Ovary (tissue), 9 donors: ENCODE data around the gene CTNND2. TPM values are rescaled to one million over a fixed set of nuclear protein-coding genes. Genes with fewer than 3 reads are reported as not detected.

ENCODE experiments used
- DNase-seq, 5 donors: peaks; one replicate each; pipeline ENCODE4 v3.0.0-alpha.2; 2019 to 2020
- H3K27ac ChIP-seq, 2 donors: fragments of 200-600 bp; one replicate each; pipeline versions ENCODE4 v1.5.1 to v1.8.0; 2019 to 2022
- H3K27me3 ChIP-seq: fragments of 200-600 bp; one replicate; pipeline ENCODE4 v1.8.0; 2022
- H3K36me3 ChIP-seq: fragments of 200-600 bp; sonication (generic); one replicate; pipeline ENCODE4 v1.5.1; 2019
- H3K4me1 ChIP-seq: one replicate; pipeline ENCODE4 v1.8.1; 2013; ENCODE audit warnings: mild to moderate bottlenecking, moderate library complexity; ENCODE audit not compliant: insufficient read depth
- H3K4me3 ChIP-seq: fragments of 200-600 bp; sonication (generic); one replicate; pipeline ENCODE4 v1.5.1; 2017
- H3K9me3 ChIP-seq, 2 donors: fragments of 200-600 bp in 1 of 2; sonication (generic) in 1 of 2; one replicate each; pipeline versions ENCODE4 v1.5.1 to v1.8.1; 2013 to 2019; ENCODE audit warnings: mild to moderate bottlenecking in 1 of 2, moderate library complexity in 1 of 2
- EP300 ChIP-seq: sonication (generic); formaldehyde crosslinking; IDR thresholded peaks from one replicate; pipeline ENCODE4 v1.6.1; 2017; ENCODE audit warnings: antibody characterized with exemption
- POLR2A ChIP-seq: fragments of 450-650 bp; IDR thresholded peaks from one replicate; pipeline ENCODE4 v1.6.1; 2017; ENCODE audit warnings: antibody characterized with exemption, mild to moderate bottlenecking, moderate library complexity
- WGBS, 3 donors: extraction: QIAGEN DNeasy Blood & Tissue Kit in 1 of 3; methylation state at CpG; one replicate each; pipeline versions ENCODE4 v1.1.5 to v1.1.7; 2013 to 2017; 5-methylcytosine and 5-hydroxymethylcytosine counted together
- intact Hi-C, 4 donors: fragments of 100-400 bp; cut with DNase I; formaldehyde crosslinking; loops; one replicate each; pipeline versions ENCODE4 v1.11.0 to v1.15.1; 2022 to 2023
- polyA plus RNA-seq, 2 donors: library from polyadenylated mRNA; stranded (reverse); fragments of 200-250 nt in 1 of 2; fragments of 350-450 nt in 1 of 2; fragmentation: Illumina TruSeq in 1 of 2; extraction: RNeasy Lipid Tissue Mini Kit (QIAGEN cat#74804) in 1 of 2; gene quantifications; one replicate each; pipeline ENCODE4 v1.2.3, GENCODE V29; 2013 to 2014
- total RNA-seq, 7 donors: library from RNA; depleted of rRNA in 2 of 7; stranded (reverse); fragments of >200 nt in 2 of 7; fragmentation: NEBNext Ultra II Directional in 3 of 7; extraction: Animal tissue kit (Norgen Biotek cat#: 25700) in 3 of 7; gene quantifications; one replicate each; pipeline versions ENCODE4 v1.1.0 to v1.2.4, GENCODE V29; 2016 to 2023
- TF ChIP-seq, protein P1 (sequence below), 3 donors: fragments of 450-650 bp in 2 of 3; fragments of 200-600 bp in 1 of 3; IDR thresholded peaks; one replicate each; pipeline versions ENCODE4 v1.5.1 to v1.8.0; 2016 to 2022; ENCODE audit warnings: antibody characterized with exemption in 3 of 3, mild to moderate bottlenecking in 1 of 3
- donor health status: DM: no; HTN: no; CAD: no; lungs with moderate emphysema.
- donor health status: DM: no; HTN: no; CAD: no.
- donor health status: Bipolar disorder and iron deficiency.
- donor health status: DM: yes; HTN: yes; CAD: no.
- donor health status: DM: no; HTN: no; CAD: no.
- donor health status: DM: yes; HTN: yes; CAD: no.

CTNND2 gene
- total and polyA plus RNA-seq, 9 donors = 0.52 to 13.2 (median 2.3) TPM

DNA sequence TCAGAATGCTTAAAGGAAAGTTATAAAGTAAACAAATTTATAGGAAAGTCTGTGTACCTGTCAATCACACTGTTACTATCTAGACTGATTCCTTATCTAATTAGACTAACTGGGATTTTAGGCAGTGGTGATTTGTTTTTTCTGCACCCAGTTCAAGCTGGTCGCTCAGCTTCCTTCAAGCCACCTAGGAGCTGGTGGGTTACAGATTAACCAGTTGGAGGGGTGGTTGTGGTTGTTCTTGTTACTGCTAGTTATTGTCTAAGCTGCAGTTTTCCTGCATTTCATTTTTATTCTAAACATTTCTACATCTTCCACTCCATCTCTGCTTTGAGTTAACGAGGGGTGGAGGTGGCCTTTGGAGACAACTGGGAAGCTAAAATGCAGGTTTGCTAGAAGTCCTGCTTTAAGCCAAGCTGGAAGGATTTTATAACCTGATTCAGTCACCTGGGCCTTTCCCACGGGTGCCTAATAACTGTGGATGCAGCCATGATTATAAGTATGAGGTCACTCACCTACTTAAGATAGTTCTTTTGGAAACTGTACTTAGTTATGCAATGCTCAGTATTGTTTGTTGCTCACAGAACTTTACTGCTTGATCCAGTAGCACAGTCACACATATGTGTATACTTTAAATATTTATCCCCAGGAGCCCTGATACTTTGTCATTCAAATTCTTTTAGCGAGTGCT lies 839.3 kb downstream of the CTNND2 start:
- intact Hi-C loops = no loop called here
- no peak overlapping the region for H3K4me3 ChIP-seq
- H3K27me3 ChIP-seq = no peaks in the 10 kb centered on the region
- WGBS, 3 donors = 70 to 80% (median 74%) methylated on average over 4 of the region's 4 CpGs
- no peaks in the 10 kb centered on the region for H3K4me1 ChIP-seq
- no peak for DNase-seq
- H3K27ac ChIP-seq = no peak overlapping the region
- no peaks in the 10 kb centered on the region for H3K36me3 ChIP-seq
- H3K9me3 ChIP-seq = no peaks in the 10 kb centered on the region
- no peak for TF ChIP-seq EP300
- no peak for TF ChIP-seq POLR2A
- TF ChIP-seq, protein P1, sequence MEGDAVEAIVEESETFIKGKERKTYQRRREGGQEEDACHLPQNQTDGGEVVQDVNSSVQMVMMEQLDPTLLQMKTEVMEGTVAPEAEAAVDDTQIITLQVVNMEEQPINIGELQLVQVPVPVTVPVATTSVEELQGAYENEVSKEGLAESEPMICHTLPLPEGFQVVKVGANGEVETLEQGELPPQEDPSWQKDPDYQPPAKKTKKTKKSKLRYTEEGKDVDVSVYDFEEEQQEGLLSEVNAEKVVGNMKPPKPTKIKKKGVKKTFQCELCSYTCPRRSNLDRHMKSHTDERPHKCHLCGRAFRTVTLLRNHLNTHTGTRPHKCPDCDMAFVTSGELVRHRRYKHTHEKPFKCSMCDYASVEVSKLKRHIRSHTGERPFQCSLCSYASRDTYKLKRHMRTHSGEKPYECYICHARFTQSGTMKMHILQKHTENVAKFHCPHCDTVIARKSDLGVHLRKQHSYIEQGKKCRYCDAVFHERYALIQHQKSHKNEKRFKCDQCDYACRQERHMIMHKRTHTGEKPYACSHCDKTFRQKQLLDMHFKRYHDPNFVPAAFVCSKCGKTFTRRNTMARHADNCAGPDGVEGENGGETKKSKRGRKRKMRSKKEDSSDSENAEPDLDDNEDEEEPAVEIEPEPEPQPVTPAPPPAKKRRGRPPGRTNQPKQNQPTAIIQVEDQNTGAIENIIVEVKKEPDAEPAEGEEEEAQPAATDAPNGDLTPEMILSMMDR (IDR thresholded peaks at IDR 0.05) = no peak

DNA sequence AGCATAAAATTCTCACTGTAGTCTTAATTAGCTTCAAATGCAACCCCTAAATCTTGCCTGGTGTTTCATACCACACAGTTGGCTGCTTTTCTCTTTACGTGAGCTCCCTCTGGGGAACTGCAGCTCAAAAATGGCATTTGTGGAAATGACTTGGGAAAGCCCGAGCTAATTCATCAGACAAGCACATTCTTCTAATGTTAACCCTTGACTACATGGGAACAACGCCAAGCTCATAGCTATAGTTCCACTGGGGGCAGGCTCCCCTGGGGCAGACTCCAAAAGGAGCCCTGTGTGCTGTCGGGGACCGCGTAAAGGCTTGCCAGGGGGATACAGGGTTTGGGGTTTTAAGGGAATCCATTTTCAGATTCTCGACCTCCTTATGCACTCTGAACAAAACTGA lies 841.8 kb downstream of the CTNND2 start:
- no peaks in the 10 kb centered on the region for H3K36me3 ChIP-seq
- H3K4me1 ChIP-seq = no peaks in the 10 kb centered on the region
- H3K4me3 ChIP-seq = no peak overlapping the region
- TF ChIP-seq, protein P1 (IDR thresholded peaks at IDR 0.05) = no peak
- TF ChIP-seq EP300 (no peak), POLR2A (no peak)
- no peak for DNase-seq
- no peaks in the 10 kb centered on the region for H3K9me3 ChIP-seq
- H3K27me3 ChIP-seq = no peaks in the 10 kb centered on the region
- no peak overlapping the region for H3K27ac ChIP-seq
- intact Hi-C loops = no loop called here
- 41 to 48% (median 48%) methylated on average over 7 of the region's 7 CpGs for WGBS, 3 donors

DNA sequence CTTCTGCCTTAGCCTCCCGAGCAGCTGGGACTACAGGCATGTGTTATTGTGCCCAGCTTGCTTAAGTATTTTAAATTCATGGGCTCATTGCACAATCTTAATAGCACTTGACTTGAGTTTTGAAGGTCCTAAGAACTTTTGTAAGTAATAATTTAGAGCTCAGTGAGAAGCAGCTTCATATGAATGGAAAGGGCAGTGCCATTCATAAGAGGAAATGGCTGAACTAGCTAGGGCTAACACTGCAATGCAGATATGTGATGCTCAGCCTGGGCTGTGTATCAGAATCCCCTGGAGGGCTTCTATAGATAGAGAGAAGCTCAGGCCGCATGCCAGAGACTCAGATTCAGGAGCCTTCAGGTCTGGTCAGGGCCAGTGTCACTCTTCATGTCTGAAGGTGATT lies 847.7 kb downstream of the CTNND2 start:
- 84 to 85% (median 85%) methylated on average over 2 of the region's 2 CpGs for whole genome bisulfite sequencing, 3 donors
- Histone ChIP-seq H3K27ac (no peak overlapping the region), H3K36me3 (no peaks in the 10 kb centered on the region), H3K4me1 (no peaks in the 10 kb centered on the region), H3K27me3 (no peaks in the 10 kb centered on the region), H3K4me3 (no peak overlapping the region), H3K9me3 (no peaks in the 10 kb centered on the region)
- intact Hi-C loops = no loop called here
- no peak for TF ChIP-seq EP300
- TF ChIP-seq, protein P1 (IDR thresholded peaks at IDR 0.05) = no peak
- no peak for TF ChIP-seq POLR2A
- DNase-seq = no peak

DNA sequence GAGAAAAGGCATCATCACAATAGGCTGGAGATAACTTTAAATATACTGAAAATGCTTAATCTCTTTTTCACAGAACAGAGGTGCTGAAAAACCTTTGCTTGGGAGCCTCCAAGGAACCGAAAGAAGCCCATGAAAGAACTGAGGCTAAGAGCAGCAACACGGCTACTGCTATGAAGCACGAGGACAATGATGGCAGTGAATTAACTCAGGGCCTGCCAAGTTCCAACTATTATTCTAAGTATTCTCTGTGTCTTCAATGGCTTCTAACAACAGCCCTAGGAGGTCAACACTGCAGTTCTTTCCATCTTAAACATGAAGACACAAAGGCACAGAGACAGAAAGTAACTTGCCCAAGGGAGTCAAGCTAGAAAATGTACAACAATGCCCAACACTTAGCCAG lies 850.2 kb downstream of the CTNND2 start:
- Histone ChIP-seq H3K9me3 (no peaks in the 10 kb centered on the region), H3K36me3 (no peaks in the 10 kb centered on the region), H3K4me3 (no peak overlapping the region), H3K27me3 (no peaks in the 10 kb centered on the region), H3K27ac (no peak overlapping the region), H3K4me1 (no peaks in the 10 kb centered on the region)
- no peak for TF ChIP-seq POLR2A
- intact Hi-C loops = no loop called here
- 71 to 82% (median 78%) methylated on average over 3 of the region's 3 CpGs for WGBS, 3 donors
- no peak for DNase-seq

DNA sequence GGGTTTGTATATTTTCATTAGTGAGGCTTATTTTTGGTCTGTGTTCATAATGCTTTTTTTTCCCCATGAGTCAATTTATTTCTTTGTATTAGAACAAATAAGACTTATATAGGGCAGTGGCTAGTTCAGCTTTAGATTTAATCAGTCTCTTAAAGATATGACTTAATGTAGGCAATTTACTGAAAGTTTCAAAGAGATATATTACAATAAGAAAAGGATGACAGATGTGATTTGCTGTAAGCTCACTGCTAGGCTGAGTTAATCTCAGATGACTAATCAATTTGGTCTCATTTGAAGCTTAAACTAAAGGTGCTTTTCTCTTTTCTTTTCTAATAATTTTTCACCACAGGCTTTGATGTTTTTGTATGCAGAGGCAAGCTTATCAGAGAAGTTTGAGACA lies 851.4 kb downstream of the CTNND2 start:
- Histone ChIP-seq H3K36me3 (no peaks in the 10 kb centered on the region), H3K4me3 (no peak overlapping the region), H3K9me3 (no peaks in the 10 kb centered on the region), H3K27ac (no peak overlapping the region), H3K4me1 (no peaks in the 10 kb centered on the region), H3K27me3 (no peaks in the 10 kb centered on the region)
- intact Hi-C loops = no loop called here
- TF ChIP-seq, protein P1 (IDR thresholded peaks at IDR 0.05) = no peak
- no peak for DNase-seq
